HFF-Myc (cell line): ENCODE results near the gene TXNDC2.

Experiments
- DNase-seq: peaks from one replicate; pipeline ENCODE4 v3.0.0-alpha.2; 2011; ENCODE audit warnings: low read depth; ENCODE audit errors: extremely low read depth
- H3K4me3 ChIP-seq: replicated peaks from 2 replicates; pipeline ENCODE4 v1.5.1; 2011; ENCODE audit warnings: low read depth, mild to moderate bottlenecking, control low read depth, low read length
- CTCF ChIP-seq: IDR thresholded peaks from 2 replicates; pipeline ENCODE4 v1.5.1; 2012; ENCODE audit warnings: mild to moderate bottlenecking, low read depth, low read length, control low read depth; ENCODE audit errors: missing control alignments

The TXNDC2 gene

GRCh38 chr18:9885170-9886004, at the start of gene TXNDC2:
TSS of gene TXNDC2 (plus strand) at chr18:9885973. CDS start at chr18:9886681, 708 bp downstream.
- TF ChIP-seq CTCF = no peak
- no peak for DNase-seq
- H3K4me3 ChIP-seq = no peak within 1 kb of the TSS

GRCh38 chr18:9838144-9838877, 47.5 kb upstream of the TXNDC2 start:
- no peak for TF ChIP-seq CTCF
- H3K4me3 ChIP-seq = no peak overlapping the region
- no peak for DNase-seq

GRCh38 chr18:9839211-9839610, 46.6 kb upstream of the TXNDC2 start:
- no peak overlapping the region for H3K4me3 ChIP-seq
- no peak for DNase-seq
- no peak for TF ChIP-seq CTCF

- TF ChIP-seq CTCF = no peak
- H3K4me3 ChIP-seq = no peak overlapping the region
- no peak for DNase-seq
Observed at GRCh38 chr18:9839853-9840252, 45.9 kb upstream of the TXNDC2 start.

GRCh38 chr18:9841752-9842151, 44.0 kb upstream of the TXNDC2 start:
- DNase-seq = no peak
- H3K4me3 ChIP-seq = no peak overlapping the region
- TF ChIP-seq CTCF = no peak

GRCh38 chr18:9842448-9842847, 43.3 kb upstream of the TXNDC2 start:
- no peak for TF ChIP-seq CTCF
- H3K4me3 ChIP-seq = no peak overlapping the region
- no peak for DNase-seq
